Activated CD8-positive, alpha-beta memory T cell treated with anti-CD3 and anti-CD28 coated beads for 36 hours (primary cell): ENCODE results near the gene SELENOK. TPM values are rescaled to one million over a fixed set of nuclear protein-coding genes. Genes with fewer than 3 reads are reported as not detected.

ENCODE experiments used
- CTCF ChIA-PET: fragments of 350-600 bp; sonication (Branson Sonifier 250); formaldehyde crosslinking; loops from one replicate; lab custom pipeline; 2021; ENCODE audit warnings: antibody characterized with exemption; lab: Charles Lee
- POLR2A ChIA-PET: fragments of 350-600 bp; sonication (Branson Sonifier 250); formaldehyde crosslinking; loops from one replicate; lab custom pipeline; 2021; ENCODE audit warnings: antibody characterized with exemption; lab: Charles Lee
- total RNA-seq, 2 experiments: library from RNA; stranded (reverse); gene quantifications; one replicate each; pipeline ENCODE4 v1.2.3, GENCODE V29; 2021

SELENOK gene
- total RNA-seq, 2 experiments from 2014 or later: 51.5 to 52.4 TPM

- CTCF ChIA-PET: no interaction called here
- POLR2A ChIA-PET: no interaction called here
Observed at GRCh38 chr3:53845881-53846133, 45.9 kb downstream of the SELENOK start.

- CTCF ChIA-PET: no interaction called here
- POLR2A ChIA-PET: no interaction called here
Observed at GRCh38 chr3:53845103-53845880, 46.4 kb downstream of the SELENOK start.

- ChIA-PET CTCF (no interaction called here), POLR2A (interaction anchor here (0.8 kb wide), 1 partner anchor 47 kb away, joined by 3 read pairs; the partner anchor contains the start of gene SELENOK)
Observed at GRCh38 chr3:53844262-53845102, 47.2 kb downstream of the SELENOK start.

GRCh38 chr3:53843195-53844177 lies 48.2 kb downstream of the SELENOK start:
- CTCF ChIA-PET: no interaction called here

GRCh38 chr3:53842436-53843194 lies 49.0 kb downstream of the SELENOK start:
- ChIA-PET POLR2A (no interaction called here), CTCF (no interaction called here)

More at GRCh38 chr3:53843195-53844177, 48.2 kb downstream of the SELENOK start:
- POLR2A ChIA-PET: interaction anchor here (0.8 kb wide), 1 partner anchor 48 kb away, joined by 3 read pairs; the partner anchor contains the start of gene SELENOK

- ChIA-PET POLR2A (no interaction called here), CTCF (no interaction called here)
Observed at GRCh38 chr3:53841296-53841695, 50.4 kb downstream of the SELENOK start.

- ChIA-PET CTCF (no interaction called here), POLR2A (no interaction called here)
Observed at GRCh38 chr3:53837331-53837730, 54.3 kb downstream of the SELENOK start.

- ChIA-PET POLR2A (no interaction called here), CTCF (interaction anchor here (0.6 kb wide), 1 partner anchor 152 kb away, joined by 3 read pairs; no protein-coding TSS in a partner anchor)
Observed at GRCh38 chr3:53836084-53836872, 55.4 kb downstream of the SELENOK start.

GRCh38 chr3:53835257-53835656 lies 56.4 kb downstream of the SELENOK start:
- CTCF ChIA-PET: no interaction called here

GRCh38 chr3:53834429-53835095 lies 57.1 kb downstream of the SELENOK start:
- ChIA-PET CTCF (no interaction called here), POLR2A (no interaction called here)

More at GRCh38 chr3:53835257-53835656, 56.4 kb downstream of the SELENOK start:
- POLR2A ChIA-PET: no interaction called here

Other genes starting within 250 kb of the SELENOK start
- gene CHDH, start 45.4 kb downstream of the SELENOK start, total RNA-seq: under 1 TPM; 0.23 to 0.42 TPM
- under 1 TPM; 0.25 to 0.36 TPM for gene IL17RB, start 45.3 kb downstream of the SELENOK start, total RNA-seq
- 10 to 100 TPM; 34.6 to 36.4 TPM for gene ACTR8, start 9.7 kb downstream of the SELENOK start, total RNA-seq
- gene CACNA2D3, start 230.7 kb upstream of the SELENOK start, total RNA-seq: not detected